ENCODE data around the gene OR52M1.

GRCh38 chr11:4543561-4543960, 1.4 kb upstream of the OR52M1 start:
- no peak for TF ChIP-seq RARB (CRISPR knock-in tag; IDR thresholded peaks at IDR 0.05)
- TF ChIP-seq GLIS3 (CRISPR knock-in tag; IDR thresholded peaks at IDR 0.05): no peak
- no peak for TF ChIP-seq TOX (CRISPR knock-in tag; IDR thresholded peaks at IDR 0.05; ENCODE audit: borderline replicate concordance)
- no peak for TF ChIP-seq OSR1 (CRISPR knock-in tag; IDR thresholded peaks at IDR 0.05)
- TF ChIP-seq CSRNP3 (CRISPR knock-in tag; IDR thresholded peaks at IDR 0.05): no peak
- TF ChIP-seq ISL1 (CRISPR knock-in tag; IDR thresholded peaks at IDR 0.05): no peak
- no peak for TF ChIP-seq PATZ1 (CRISPR knock-in tag; IDR thresholded peaks at IDR 0.05; ENCODE audit: borderline replicate concordance)
- no peak for TF ChIP-seq CSDC2 (CRISPR knock-in tag; IDR thresholded peaks at IDR 0.05)
- TF ChIP-seq ZFP30 (CRISPR knock-in tag; IDR thresholded peaks at IDR 0.05): no peak

All from SK-N-SH treated with all-trans-retinoic acid at 6 μM for 48 hours (cell line).